ENCODE data around the gene GRIA1. TPM values are rescaled to one million over a fixed set of nuclear protein-coding genes. Genes with fewer than 3 reads are reported as not detected.

Gene GRIA1
- total and polyA plus RNA-seq, 2 of the 4 experiments (the other 2 are of a cell fraction), result 0.48 to 1.3 TPM

- H2BK15ac ChIP-seq (ENCODE audit: low read depth, low read length), result no peak overlapping the region
- H4K20me1 ChIP-seq (ENCODE audit: insufficient read depth, low read length), result no peaks in the 10 kb centered on the region
- no peak overlapping the region for H3K9ac ChIP-seq (ENCODE audit: low read depth, low read length)
- ATAC-seq (ENCODE audit: low read depth) (no peak), DNase-seq (no peak)
- ChIA-PET CTCF (no interaction called here), POLR2A (ENCODE audit: unreplicated experiment) (no interaction called here)
- H3K36me3 ChIP-seq (ENCODE audit: control insufficient read depth, insufficient read depth, low read length), result no peaks in the 10 kb centered on the region
- no peaks in the 10 kb centered on the region for H3K9me1 ChIP-seq (ENCODE audit: insufficient read depth, low read length)
- no peaks in the 10 kb centered on the region for H3K9me3 ChIP-seq (ENCODE audit: control insufficient read depth, insufficient read depth, low read length)
- H2BK5ac ChIP-seq (ENCODE audit: low read depth, low read length, poor library complexity, severe bottlenecking), result no peak overlapping the region
- H3K27ac ChIP-seq (ENCODE audit: insufficient read depth, low read length), result no peak overlapping the region
- in situ Hi-C loops (cut with MboI; ENCODE audit: low sequenced_read_pairs) (no loop called here), intact Hi-C loops (cut with micrococcal nuclease) (no loop called here), dilution Hi-C loops (cut with HindIII; ENCODE audit: low sequenced_read_pairs, unreplicated experiment) (no loop called here)
- no peak overlapping the region for H3K18ac ChIP-seq (ENCODE audit: low read depth, low read length)
- no peak overlapping the region for H2AK5ac ChIP-seq (ENCODE audit: low read depth, low read length)
- no peak overlapping the region for H3K14ac ChIP-seq (replicated peaks; ENCODE audit: low read depth, low read length)
- no peaks in the 10 kb centered on the region for H3K79me1 ChIP-seq (ENCODE audit: low read depth in 1 of 2, low read length in 2 of 2)
- no TSS peak for BruUV-seq (replicated peaks)
- H4K8ac ChIP-seq (ENCODE audit: low read depth in 2 of 2, low read length in 2 of 2), result no peak overlapping the region
- H3K23ac ChIP-seq (ENCODE audit: low read depth, low read length), result no peak overlapping the region
- TF ChIP-seq MXI1 (IDR thresholded peaks at IDR 0.05; ENCODE audit: borderline replicate concordance, low read depth, low read length) (no peak), SMC3 (IDR thresholded peaks at IDR 0.05; ENCODE audit: low read depth, low read length) (no peak), RFX5 (IDR thresholded peaks at IDR 0.05; ENCODE audit: low read depth, low read length) (no peak), USF2 (IDR thresholded peaks at IDR 0.05; ENCODE audit: low read depth, low read length) (no peak), MAZ (IDR thresholded peaks at IDR 0.05; ENCODE audit: borderline replicate concordance, low read depth, low read length) (no peak), ELK1 (IDR thresholded peaks at IDR 0.05; ENCODE audit: borderline replicate concordance, low read depth, low read length) (no peak), NFE2L2 (IDR thresholded peaks at IDR 0.05; ENCODE audit: low read depth, low read length) (no peak), MAFK (IDR thresholded peaks at IDR 0.05; ENCODE audit: low read depth, low read length) (no peak), CTCF (conservative IDR thresholded peaks at IDR 0.05; ENCODE audit: low read depth, low read length) (no peak), RCOR1 (IDR thresholded peaks at IDR 0.05; ENCODE audit: insufficient replicate concordance, low read length) (no peak)
- H4K91ac ChIP-seq (ENCODE audit: insufficient read depth, low read depth, low read length), result no peak overlapping the region
- no peak overlapping the region for H3K4me3 ChIP-seq (ENCODE audit: insufficient read depth, low read depth, low read length)
- H2BK20ac ChIP-seq (ENCODE audit: low read depth, low read length), result no peak overlapping the region
- H2AFZ ChIP-seq (replicated peaks; ENCODE audit: low read length, poor library complexity), result no peak overlapping the region
- H3K4me1 ChIP-seq (ENCODE audit: control insufficient read depth, insufficient read depth, low read length), result 0 out of 2 replicates have a peak, but pooled peaks cover 3% of the 10 kb centered on the region
- WGBS, 2 experiments (ENCODE audit: extremely low coverage in 2 of 2, insufficient read length in 1 of 2), result no CpG with 5 or more reads among the region's 1 CpG
- no peak overlapping the region for H2BK120ac ChIP-seq (ENCODE audit: low read depth, low read length)
- no peak overlapping the region for H2AK9ac ChIP-seq (replicated peaks; ENCODE audit: low read depth, low read length, poor library complexity)
- H3K56ac ChIP-seq (ENCODE audit: extremely low read depth, insufficient read depth, low read length), result no peak overlapping the region; the same call in 1 of the 2 replicates
- H3K27me3 ChIP-seq (ENCODE audit: control insufficient read depth, insufficient read depth, low read length), result no peaks in the 10 kb centered on the region
- no peak overlapping the region for H3K4me2 ChIP-seq (ENCODE audit: low read depth, low read length)
- H3K4ac ChIP-seq (ENCODE audit: low read depth, low read length), result no peak overlapping the region
- no peak overlapping the region for H4K5ac ChIP-seq (ENCODE audit: low read depth, low read length)
Observed at GRCh38 chr5:153793699-153794098, 303.2 kb downstream of the GRIA1 start.
